Stimulated activated CD4-positive, alpha-beta T cell treated with anti-CD3 and anti-CD28 coated beads, Interleukin-4, amount 100 ng/mL, for 48 hours (primary cell): ENCODE data around the gene NEUROD4.
A peak's percentile ranks its signal among the peaks of the same experiment; 100 is the strongest.

ENCODE experiments used
- DNase-seq, 2 donors: peaks; one replicate each; pipeline ENCODE4 v3.0.0-alpha.2; 2020; ENCODE audit warnings: low read depth in 2 of 2

NEUROD4 gene

GRCh38 chr12:55060470-55060869 is 40.7 kb downstream of the NEUROD4 start:
- DNase-seq, result peak; percentile 13 to 41

DNA sequence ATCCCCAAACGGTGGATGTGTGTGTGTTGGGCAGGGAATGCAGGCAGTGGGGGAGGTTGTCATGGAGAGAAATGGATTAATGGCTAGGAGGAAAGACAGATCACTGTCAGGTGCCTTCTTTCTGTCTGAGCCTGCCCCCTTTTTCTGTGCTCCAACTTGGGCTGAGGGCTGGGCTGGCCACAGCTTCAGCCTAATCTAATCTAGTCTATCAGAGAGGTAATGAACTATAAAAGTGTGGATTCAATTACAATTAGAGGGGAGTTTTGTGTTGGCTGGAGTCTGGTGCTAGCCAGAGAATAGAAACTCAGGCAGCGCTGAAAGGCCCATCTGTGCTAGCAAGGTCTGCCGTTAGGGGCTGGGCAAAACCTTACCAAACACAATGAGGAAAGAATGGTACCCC is 41.2 kb downstream of the NEUROD4 start:
- no peak for DNase-seq

DNA sequence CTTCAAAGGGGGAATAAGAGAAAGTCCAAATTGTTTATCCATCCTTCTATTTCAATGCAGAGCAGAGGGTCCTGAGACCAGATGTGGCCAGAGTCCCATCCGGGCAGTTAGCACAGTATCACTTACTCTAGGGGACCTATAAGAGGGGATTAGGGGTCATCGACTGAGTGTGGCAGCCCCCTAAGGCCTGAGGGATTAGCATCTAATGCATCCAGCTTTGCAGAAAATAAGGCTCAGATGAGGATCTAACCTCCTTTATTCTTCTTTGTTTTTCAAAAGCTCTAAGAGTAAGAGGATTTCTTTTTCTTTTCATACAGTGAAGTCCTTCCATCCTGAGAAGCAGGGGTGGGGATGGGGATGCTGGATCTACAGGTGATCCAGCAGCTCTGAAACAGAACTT is 43.5 kb downstream of the NEUROD4 start:
- DNase-seq, result no peak

DNA sequence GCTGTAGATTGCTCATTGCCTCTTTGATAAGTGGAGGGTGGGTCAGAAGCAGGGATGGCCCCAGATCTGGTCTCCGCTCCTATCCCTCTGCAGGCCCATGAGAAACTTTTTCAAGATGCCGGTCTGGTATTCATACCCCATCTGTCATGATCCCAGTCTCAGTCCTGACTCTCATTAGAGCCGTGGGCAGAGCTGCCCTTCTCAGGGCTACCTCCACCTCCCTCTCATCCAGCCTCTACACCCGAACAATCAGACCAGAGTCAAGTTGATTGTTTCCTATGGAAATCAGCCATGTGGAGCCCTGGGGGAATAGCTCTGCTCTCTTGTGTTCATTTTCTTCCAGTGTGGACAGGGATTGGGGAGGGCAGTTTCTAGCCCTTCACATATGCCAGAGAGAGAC is 45.8 kb downstream of the NEUROD4 start:
- no peak for DNase-seq

DNA sequence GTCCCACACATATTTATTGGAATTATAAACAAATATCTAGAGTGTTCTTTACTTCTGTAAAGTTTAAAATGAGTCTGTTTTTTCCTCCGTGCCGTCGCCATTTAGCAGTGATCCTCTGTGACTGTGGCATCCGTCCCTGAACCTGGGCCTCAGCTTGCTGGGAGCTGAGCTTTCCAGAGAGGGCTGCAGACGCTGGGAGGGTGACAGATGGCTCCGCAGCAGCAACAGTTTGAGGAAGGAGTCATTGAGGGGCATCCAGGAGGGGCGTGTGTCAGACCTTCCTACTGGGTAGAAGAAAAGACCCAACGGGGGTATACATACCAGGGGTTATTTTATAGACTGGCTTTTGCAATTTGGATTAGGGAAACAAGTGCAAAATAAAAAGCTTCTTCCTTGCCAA is 47.9 kb downstream of the NEUROD4 start:
- no peak for DNase-seq

DNA sequence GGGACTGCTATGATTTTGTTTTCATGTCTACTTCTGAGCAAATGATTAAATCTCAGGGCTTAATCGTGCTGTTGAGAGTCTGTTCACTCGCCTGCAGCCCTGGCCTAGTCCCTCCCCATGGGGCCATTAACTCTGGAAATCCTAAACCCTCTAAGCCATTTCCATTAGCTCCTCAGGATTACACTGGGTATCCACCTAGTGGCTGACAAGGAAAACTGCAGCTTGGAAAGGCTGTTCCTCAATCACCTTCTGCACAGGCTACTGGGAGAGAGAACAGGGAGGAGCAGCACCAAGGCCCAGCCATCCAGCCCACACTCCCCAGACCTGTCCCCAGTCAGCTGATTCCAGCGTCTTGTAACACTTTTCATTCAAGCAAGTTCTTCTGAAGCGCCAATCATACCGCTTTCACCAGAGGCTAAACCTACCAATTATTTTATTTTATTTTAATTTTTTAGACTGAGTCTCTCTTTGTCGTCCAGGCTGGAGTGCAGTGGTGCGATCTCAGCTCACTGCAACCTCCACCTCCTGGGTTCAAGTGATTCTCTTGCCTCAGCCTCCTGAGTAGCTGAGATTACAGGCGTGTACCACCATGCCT is 48.7 kb downstream of the NEUROD4 start:
- DNase-seq, result no peak

- peak; percentile 64 to 66 for DNase-seq
Observed at GRCh38 chr12:55072083-55072482, 52.3 kb downstream of the NEUROD4 start.

DNA sequence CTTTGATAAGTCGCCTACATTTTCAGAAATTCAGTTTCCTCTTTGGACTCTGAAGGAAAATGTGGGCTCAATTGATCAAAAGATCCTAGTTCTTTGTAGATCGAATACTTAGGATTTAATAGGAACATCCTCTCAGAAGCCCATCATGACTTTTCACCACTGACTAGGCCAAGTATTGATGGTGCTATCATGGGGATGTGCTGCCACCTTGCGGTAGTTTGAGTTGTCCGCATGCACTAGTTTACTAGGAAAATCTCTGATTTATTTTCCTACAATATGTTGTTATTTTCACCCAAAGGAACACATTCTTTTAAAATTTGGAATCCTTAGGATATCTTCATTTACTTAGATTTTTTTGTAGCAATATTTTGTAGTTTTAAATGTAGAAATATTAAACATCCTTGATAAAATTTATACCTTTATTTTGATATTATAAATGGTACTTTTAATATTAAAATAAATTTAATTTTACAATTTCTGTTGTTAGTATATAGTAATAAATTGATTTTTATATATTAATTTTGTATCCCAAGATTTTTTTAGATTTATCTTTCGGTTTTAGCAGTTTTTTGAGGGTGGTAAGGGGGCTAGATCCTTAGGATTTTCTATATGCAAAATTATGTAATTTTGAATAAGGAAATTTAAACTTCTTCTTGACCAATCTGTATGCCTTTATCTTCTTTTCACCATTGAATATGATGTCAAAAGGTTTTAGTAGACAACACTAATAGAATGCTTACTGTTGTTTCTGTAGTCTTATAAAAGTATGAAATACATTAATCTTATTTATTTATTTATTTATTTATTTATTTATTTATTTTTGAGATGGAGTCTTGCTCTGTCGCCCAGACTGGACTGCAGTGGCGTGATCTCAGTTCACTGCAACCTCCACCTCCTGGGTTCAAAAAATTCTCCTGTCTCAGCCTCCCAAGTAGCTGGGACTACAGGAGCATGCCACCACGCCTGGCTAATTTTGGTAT is 53.6 kb downstream of the NEUROD4 start:
- DNase-seq, result peak; percentile 67 to 73

GRCh38 chr12:55074806-55075205 is 55.0 kb downstream of the NEUROD4 start:
- no peak for DNase-seq
